Mucosa of descending colon (tissue), 3 donors: ENCODE measurements around the gene CSNK1G2. TPM values are rescaled to one million over a fixed set of nuclear protein-coding genes. Genes with fewer than 3 reads are reported as not detected.

Experiments
- ATAC-seq: fragments of 200-7000 bp; cut with Tn5 transposase; one replicate; pipeline ENCODE4 v1.9.1; 2020; ENCODE audit warnings: mild to moderate bottlenecking, moderate library complexity
- DNase-seq, 3 donors: peaks; one replicate each; pipeline ENCODE4 v3.0.0-alpha.2; 2020
- H3K36me3 ChIP-seq: fragments of 200-600 bp; one replicate; pipeline ENCODE4 v1.8.0; 2021; ENCODE audit warnings: low read depth, mild to moderate bottlenecking
- H3K4me1 ChIP-seq: fragments of 200-600 bp; one replicate; pipeline ENCODE4 v1.8.0; 2021; ENCODE audit warnings: low read depth, mild to moderate bottlenecking
- H3K4me3 ChIP-seq: fragments of 200-600 bp; one replicate; pipeline ENCODE4 v1.8.0; 2021; ENCODE audit warnings: mild to moderate bottlenecking
- H3K9me3 ChIP-seq: fragments of 200-600 bp; one replicate; pipeline ENCODE4 v1.8.0; 2021; ENCODE audit warnings: mild to moderate bottlenecking
- CTCF ChIP-seq: fragments of 200-600 bp; IDR thresholded peaks from one replicate; pipeline ENCODE4 v1.8.0; 2022; ENCODE audit warnings: antibody characterized with exemption, mild to moderate bottlenecking
- intact Hi-C, 2 donors: fragments of 100-400 bp; cut with DNase I in 1 of 2; cut with micrococcal nuclease in 1 of 2; formaldehyde crosslinking; loops; one replicate each; pipeline versions ENCODE4 v1.11.0 to v1.11.1; 2022; cut with DNase I, micrococcal nuclease
- total RNA-seq, 3 donors: library from RNA; stranded (reverse); fragmentation: NEBNext Ultra II Directional in 2 of 3; extraction: Animal tissue kit (Norgen Biotek cat#: 25700) in 2 of 3; gene quantifications; one replicate each; pipeline versions ENCODE4 v1.2.1 to v1.2.4, GENCODE V29; 2021 to 2023
- donor health status: DM: no; HTN: no; CAD: no; lungs with moderate emphysema.
- donor health status: DM: no; HTN: no; CAD: no.
- donor health status: DM: no; HTN: yes; CAD: no.

The CSNK1G2 gene
- total RNA-seq, 3 donors from 2014 or later, result 51.8 to 58.6 (median 56.7) TPM

GRCh38 chr19:1908364-1908678 is 32.7 kb upstream of the CSNK1G2 start:
- Histone ChIP-seq H3K36me3 (no peaks in the 10 kb centered on the region), H3K9me3 (no peaks in the 10 kb centered on the region), H3K4me1 (peaks cover 45% of the 10 kb centered on the region), H3K4me3 (no peak overlapping the region)
- no peak for ATAC-seq
- intact Hi-C loops, result no loop called here
- no peak for TF ChIP-seq CTCF
- DNase-seq, result peak in 1 of 3 donors; percentile 43

- Histone ChIP-seq H3K4me1 (peaks cover 39% of the 10 kb centered on the region), H3K36me3 (no peaks in the 10 kb centered on the region)
- intact Hi-C loops, result no loop called here
Observed at GRCh38 chr19:1909761-1910080, 31.3 kb upstream of the CSNK1G2 start.

GRCh38 chr19:1910177-1910576 is 30.8 kb upstream of the CSNK1G2 start:
- DNase-seq (no peak), ATAC-seq (no peak)
- H3K36me3 ChIP-seq, result no peaks in the 10 kb centered on the region
- intact Hi-C loops, result no loop called here
- H3K4me3 ChIP-seq, result no peak overlapping the region
- no peak for TF ChIP-seq CTCF
- H3K4me1 ChIP-seq, result peaks cover 37% of the 10 kb centered on the region
- no peaks in the 10 kb centered on the region for H3K9me3 ChIP-seq

More at GRCh38 chr19:1909761-1910080, 31.3 kb upstream of the CSNK1G2 start:
- no peaks in the 10 kb centered on the region for H3K9me3 ChIP-seq
- ATAC-seq, result no peak
- DNase-seq, result no peak
- no peak for TF ChIP-seq CTCF
- H3K4me3 ChIP-seq, result no peak overlapping the region

- no peak for TF ChIP-seq CTCF
- intact Hi-C loops, result no loop called here
- peaks cover 36% of the 10 kb centered on the region for H3K4me1 ChIP-seq
- no peaks in the 10 kb centered on the region for H3K36me3 ChIP-seq
- DNase-seq (no peak), ATAC-seq (no peak)
- no peak overlapping the region for H3K4me3 ChIP-seq
- H3K9me3 ChIP-seq, result no peaks in the 10 kb centered on the region
Observed at GRCh38 chr19:1911098-1911497, 29.9 kb upstream of the CSNK1G2 start.

GRCh38 chr19:1911995-1912394 is 29.0 kb upstream of the CSNK1G2 start:
- no peaks in the 10 kb centered on the region for H3K9me3 ChIP-seq
- peaks cover 28% of the 10 kb centered on the region for H3K4me1 ChIP-seq
- H3K36me3 ChIP-seq, result no peaks in the 10 kb centered on the region
- no peak overlapping the region for H3K4me3 ChIP-seq
- TF ChIP-seq CTCF, result no peak
- ATAC-seq (peak; percentile 67), DNase-seq (peak; percentile 92 to 94 (median 93))
- intact Hi-C loops, result no loop called here

GRCh38 chr19:1912760-1913505 is 28.0 kb upstream of the CSNK1G2 start:
- H3K36me3 ChIP-seq, result no peaks in the 10 kb centered on the region
- no peak for ATAC-seq
- no peak overlapping the region for H3K4me3 ChIP-seq
- TF ChIP-seq CTCF, result no peak
- H3K4me1 ChIP-seq, result peaks cover 22% of the 10 kb centered on the region
- no peaks in the 10 kb centered on the region for H3K9me3 ChIP-seq
- no peak for DNase-seq
- intact Hi-C loops, result no loop called here
